GM13976 (cell line): ENCODE data around the gene NFATC3.
"Not testable (repeated sequence)": the region's sequence is repeated elsewhere in the genome, so short reads cannot be mapped to it uniquely, and the experiment has no call there.

Experiments
- DNase-seq: peaks from one replicate; pipeline ENCODE4 v3.0.0; 2012; ENCODE audit warnings: low spot score
- in situ Hi-C: fragments of 300-500 bp; cut with MboI; formaldehyde crosslinking; loops from one replicate; pipeline ENCODE4 v1.12.0; 2022; ENCODE audit warnings: low sequenced_read_pairs, mixed read lengths, inconsistent platforms; ENCODE audit not compliant: unreplicated experiment
- TF ChIP-seq, protein P1 (sequence below): IDR thresholded peaks from 2 replicates; pipeline ENCODE4 v1.5.1; 2012; ENCODE audit warnings: borderline replicate concordance, mild to moderate bottlenecking; ENCODE audit not compliant: insufficient read depth; ENCODE audit errors: extremely low read depth, missing control alignments, control extremely low read depth

The NFATC3 gene

DNA sequence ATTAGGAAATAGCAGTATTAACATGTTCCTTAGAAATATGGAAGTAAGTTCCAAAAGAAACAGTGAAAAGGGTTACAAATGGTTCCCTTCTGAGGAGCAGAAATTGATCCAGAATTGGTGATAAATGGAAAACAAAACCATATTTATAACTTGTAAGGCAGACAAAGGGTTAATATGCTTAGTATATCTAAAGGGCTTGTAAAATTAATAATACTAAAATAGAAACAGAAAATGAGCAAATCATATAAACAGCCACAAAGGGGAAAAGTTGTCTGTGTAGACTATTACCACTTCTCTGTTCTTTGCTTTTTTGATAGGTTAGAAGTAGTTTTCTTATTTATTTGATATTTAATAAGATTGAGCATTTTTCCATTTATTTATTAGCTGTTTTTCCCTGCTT lies 64.4 kb downstream of the NFATC3 start:
- no peak for DNase-seq
- TF ChIP-seq, protein P1, sequence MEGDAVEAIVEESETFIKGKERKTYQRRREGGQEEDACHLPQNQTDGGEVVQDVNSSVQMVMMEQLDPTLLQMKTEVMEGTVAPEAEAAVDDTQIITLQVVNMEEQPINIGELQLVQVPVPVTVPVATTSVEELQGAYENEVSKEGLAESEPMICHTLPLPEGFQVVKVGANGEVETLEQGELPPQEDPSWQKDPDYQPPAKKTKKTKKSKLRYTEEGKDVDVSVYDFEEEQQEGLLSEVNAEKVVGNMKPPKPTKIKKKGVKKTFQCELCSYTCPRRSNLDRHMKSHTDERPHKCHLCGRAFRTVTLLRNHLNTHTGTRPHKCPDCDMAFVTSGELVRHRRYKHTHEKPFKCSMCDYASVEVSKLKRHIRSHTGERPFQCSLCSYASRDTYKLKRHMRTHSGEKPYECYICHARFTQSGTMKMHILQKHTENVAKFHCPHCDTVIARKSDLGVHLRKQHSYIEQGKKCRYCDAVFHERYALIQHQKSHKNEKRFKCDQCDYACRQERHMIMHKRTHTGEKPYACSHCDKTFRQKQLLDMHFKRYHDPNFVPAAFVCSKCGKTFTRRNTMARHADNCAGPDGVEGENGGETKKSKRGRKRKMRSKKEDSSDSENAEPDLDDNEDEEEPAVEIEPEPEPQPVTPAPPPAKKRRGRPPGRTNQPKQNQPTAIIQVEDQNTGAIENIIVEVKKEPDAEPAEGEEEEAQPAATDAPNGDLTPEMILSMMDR = no peak
- in situ Hi-C loops = no loop called here

DNA sequence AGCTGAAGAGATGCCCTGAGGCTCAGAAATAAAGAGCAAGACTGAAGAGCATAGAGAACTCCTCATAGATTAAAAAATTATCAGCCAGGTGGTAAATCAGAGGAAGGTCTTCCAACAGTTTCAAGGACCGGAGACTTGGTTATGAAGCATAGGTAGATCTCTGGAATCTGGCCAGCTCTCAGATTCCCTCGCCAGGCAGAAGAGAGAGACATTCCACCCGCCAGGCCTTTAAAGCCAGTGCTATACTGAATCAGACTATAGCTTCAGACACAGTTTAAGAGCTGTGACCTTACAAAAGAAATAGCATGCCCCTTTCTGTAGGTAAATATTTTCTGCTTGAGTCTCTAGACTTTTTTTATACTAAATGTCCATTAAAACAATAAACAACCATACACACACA lies 70.3 kb downstream of the NFATC3 start:
- no peak for DNase-seq
- in situ Hi-C loops = no loop called here
- TF ChIP-seq, protein P1 = no peak

DNA sequence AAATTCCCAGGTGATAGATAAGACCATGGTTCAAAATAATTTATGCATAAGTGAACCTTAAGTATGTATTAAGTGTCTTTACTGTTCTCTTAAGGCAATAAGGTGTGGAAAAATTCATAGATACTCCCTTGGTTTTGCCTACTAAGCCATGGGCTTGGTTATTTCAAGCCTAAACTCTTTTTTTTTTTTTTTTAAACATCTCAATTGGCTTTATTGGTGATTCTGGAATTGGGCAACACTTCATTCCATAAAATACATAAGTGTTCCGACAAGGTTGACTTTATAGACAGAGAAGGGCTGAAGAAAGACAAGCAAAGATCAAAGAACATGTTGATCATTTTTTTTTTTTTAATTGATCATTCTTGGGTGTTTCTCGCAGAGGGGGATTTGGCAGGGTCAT lies 77.2 kb downstream of the NFATC3 start:
- no peak for DNase-seq
- in situ Hi-C loops = no loop called here
- TF ChIP-seq, protein P1 = no peak

DNA sequence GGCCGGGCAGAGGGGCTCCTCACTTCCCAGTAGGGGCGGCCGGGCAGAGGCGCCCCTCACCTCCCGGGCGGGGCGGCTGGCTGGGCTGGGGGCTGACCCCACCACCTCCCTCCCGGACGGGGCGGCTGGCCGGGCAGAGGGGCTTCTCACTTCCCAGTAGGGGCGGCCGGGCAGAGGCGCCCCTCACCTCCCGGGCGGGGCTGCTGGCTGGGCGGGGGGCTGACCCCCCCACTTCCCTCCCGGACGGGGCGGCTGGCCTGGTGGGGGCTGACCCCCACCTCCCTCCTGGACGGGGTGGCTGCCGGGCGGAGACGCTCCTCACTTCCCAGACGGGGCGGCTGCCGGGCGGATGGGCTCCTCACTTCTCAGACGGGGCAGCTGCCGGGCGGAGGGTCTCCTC lies 78.1 kb downstream of the NFATC3 start:
- in situ Hi-C loops, DNase-seq: not testable (repeated sequence)

DNA sequence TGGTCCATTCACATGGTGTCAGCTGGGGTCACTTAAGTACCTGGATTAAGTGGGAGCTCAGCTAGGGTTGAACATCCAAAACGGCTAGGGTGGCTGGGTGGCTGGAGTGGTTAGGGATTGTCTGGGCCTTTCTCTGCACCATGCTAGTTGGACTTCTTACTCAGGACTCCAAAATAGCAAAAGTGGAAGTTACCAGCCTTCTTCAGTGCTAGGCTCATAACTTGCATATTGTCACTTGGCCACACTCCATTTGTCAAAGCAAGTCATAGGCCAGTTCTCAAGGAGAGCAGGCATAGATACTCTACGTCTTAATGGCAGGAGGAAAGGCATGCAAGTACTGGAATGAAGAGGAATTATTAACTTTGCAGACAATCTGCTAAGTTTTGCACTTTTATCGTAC lies 81.1 kb downstream of the NFATC3 start:
- in situ Hi-C loops = no loop called here
- TF ChIP-seq, protein P1 = no peak
- DNase-seq = no peak

DNA sequence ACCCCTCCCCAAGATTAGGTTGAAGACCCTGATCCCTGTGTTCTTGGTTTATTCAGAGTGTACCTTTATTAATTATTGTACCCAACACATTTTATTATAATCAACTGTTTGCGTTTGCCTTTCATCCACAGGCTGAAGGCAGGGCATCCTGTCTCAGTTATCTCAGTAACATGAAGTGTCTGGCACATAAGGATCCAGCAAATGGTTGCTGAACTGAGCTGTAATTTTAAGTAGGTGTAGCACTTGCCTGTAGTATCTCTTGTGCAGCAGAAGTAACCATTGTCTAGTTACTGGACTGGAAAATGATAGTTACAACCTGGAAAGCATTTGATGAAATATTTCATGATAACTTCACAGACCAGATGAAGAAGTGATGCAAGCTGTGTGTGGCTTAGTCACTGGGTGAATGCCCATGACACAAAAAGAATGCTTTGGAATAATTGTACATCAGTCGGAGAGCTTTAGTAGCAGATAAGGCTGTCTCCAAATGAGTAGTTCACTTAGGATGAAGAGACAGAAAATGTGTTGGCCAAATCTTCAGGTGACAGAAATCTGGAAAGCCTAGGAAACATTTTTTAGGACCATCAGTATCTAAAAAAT lies 94.1 kb downstream of the NFATC3 start:
- in situ Hi-C loops = no loop called here
- TF ChIP-seq, protein P1 = no peak
- DNase-seq = no peak

DNA sequence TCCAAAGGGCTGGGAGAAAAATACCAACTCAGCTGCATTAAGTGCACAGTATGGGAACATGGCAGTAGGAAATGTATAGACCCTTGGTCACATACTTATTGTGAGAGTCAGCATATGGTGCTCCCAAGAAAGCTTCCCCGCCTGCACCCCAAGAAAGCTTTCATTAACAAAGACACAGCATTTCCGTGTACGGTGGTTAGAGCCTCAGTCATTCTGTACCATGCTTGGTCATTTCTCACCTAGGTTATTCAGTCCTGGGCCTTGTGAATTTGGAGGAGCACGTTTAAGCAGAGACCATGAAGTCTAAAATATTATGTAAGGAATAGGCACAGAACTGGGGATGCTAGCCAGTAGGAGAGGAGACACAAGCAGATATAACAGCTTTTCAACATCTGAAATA lies 94.7 kb downstream of the NFATC3 start:
- TF ChIP-seq, protein P1 = no peak
- no peak for DNase-seq
- in situ Hi-C loops = no loop called here
